Heart left ventricle (tissue), 16 donors: Measurements from ENCODE around the gene IGF2. TPM values are rescaled to one million over a fixed set of nuclear protein-coding genes. Genes with fewer than 3 reads are reported as not detected.

Source experiments
- ATAC-seq, 4 donors: fragments of 200-7000 bp; cut with Tn5 transposase; one replicate each; pipeline ENCODE4 v1.9.1; 2020 to 2022; ENCODE audit warnings: moderate library complexity in 4 of 4, mild to moderate bottlenecking in 3 of 4, moderate number of reproducible peaks in 1 of 4
- DNase-seq, 5 donors: peaks; one replicate each; pipeline ENCODE4 v3.0.0-alpha.2; 2020
- H3K27ac ChIP-seq, 12 donors: fragments of 200-600 bp; sonication (generic) in 4 of 12; one replicate each; pipeline versions ENCODE4 v1.5.0 to v1.8.0; 2016 to 2022; ENCODE audit warnings: mild to moderate bottlenecking in 2 of 12
- H3K27me3 ChIP-seq, 9 donors: fragments of 200-600 bp; sonication (generic) in 2 of 9; one replicate each; pipeline versions ENCODE4 v1.5.1 to v1.8.0; 2016 to 2022; ENCODE audit warnings: mild to moderate bottlenecking in 3 of 9
- H3K36me3 ChIP-seq, 9 donors: fragments of 200-600 bp; sonication (generic) in 2 of 9; one replicate each; pipeline versions ENCODE4 v1.5.0 to v1.8.0; 2018 to 2022; ENCODE audit warnings: mild to moderate bottlenecking in 2 of 9
- H3K4me1 ChIP-seq, 12 donors: fragments of 200-600 bp; sonication (generic) in 4 of 12; one replicate each; pipeline versions ENCODE4 v1.5.0 to v1.8.0; 2016 to 2022; ENCODE audit warnings: mild to moderate bottlenecking in 3 of 12
- H3K4me3 ChIP-seq, 12 donors: fragments of 200-600 bp; sonication (generic) in 4 of 12; one replicate each; pipeline versions ENCODE4 v1.5.0 to v1.8.0; 2017 to 2022; ENCODE audit warnings: mild to moderate bottlenecking in 9 of 12, moderate library complexity in 4 of 12
- H3K9me3 ChIP-seq, 12 donors: fragments of 200-600 bp; sonication (generic) in 4 of 12; one replicate each; pipeline versions ENCODE4 v1.5.0 to v1.8.0; 2016 to 2022; ENCODE audit warnings: mild to moderate bottlenecking in 1 of 12
- CTCF ChIP-seq, 12 donors: fragments of 200-600 bp; sonication (generic) in 4 of 12; IDR thresholded peaks; one replicate each; pipeline versions ENCODE4 v1.5.0 to v1.8.0; 2018 to 2022; ENCODE audit warnings: antibody characterized with exemption in 12 of 12, mild to moderate bottlenecking in 5 of 12
- POLR2A ChIP-seq, 2 donors: fragments of 450-650 bp; IDR thresholded peaks; one replicate each; pipeline ENCODE4 v1.6.1; 2017; ENCODE audit warnings: antibody characterized with exemption in 2 of 2, mild to moderate bottlenecking in 2 of 2, moderate library complexity in 2 of 2
- WGBS, 4 donors: extraction: QIAGEN DNeasy Blood & Tissue Kit in 2 of 4; methylation state at CpG; one replicate each; pipeline versions ENCODE4 v1.1.5 to v1.1.7; 2013 to 2018; 5-methylcytosine and 5-hydroxymethylcytosine counted together
- intact Hi-C, 10 donors: fragments of 100-400 bp; cut with DNase I; formaldehyde crosslinking; loops; one replicate each; pipeline versions ENCODE4 v1.11.1 to v1.14.2; 2022
- polyA plus RNA-seq, 2 donors: library from polyadenylated mRNA; stranded (reverse); fragments of 200-250 nt; gene quantifications; one replicate each; pipeline ENCODE4 v1.2.3, GENCODE V29; 2013
- total RNA-seq, 9 donors: library from RNA; depleted of rRNA in 2 of 9; stranded (reverse); fragments of >200 nt in 2 of 9; fragmentation: NEBNext Ultra II Directional in 3 of 9; extraction: Animal tissue kit (Norgen Biotek cat#: 25700) in 3 of 9; gene quantifications; one replicate each; pipeline versions ENCODE4 v1.1.0 to v1.2.4, GENCODE V29; 2016 to 2023
- donor health status: ischemic (EF 13 %, LVEDD 7.1; RV severe dilation, severe dysfunction).
- donor health status: healthy with polysubstance abuse.
- donor health status: DM: no; HTN: yes; CAD: no.
- donor health status: DM: no; HTN: no; CAD: no.
- donor health status: ischemic (EF 25% LVEDD 6.9; RV normal size, moderate dysfunction).
- donor health status: ischemic (EF 25% LVEDD 5.7; RV mildly dilated, moderate dysfunction).
- donor health status: healthy.
- donor health status: DM: yes; HTN: yes; CAD: no.
- donor health status: ischemic (EF 35%, LVEDD 5.7; RV mildly dilated, moderate dysfunction).
- donor health status: nonischemic (EF 11% LVEDD 7.7; RV severe dilation, severe dysfunction).
- donor health status: DM: yes; HTN: yes; CAD: no.
- donor health status: PGD.
- donor health status: ischemic (EF 29% LVEDD 5.4; RV normal size, mild dysfunction).
- donor health status: nonischemic (EF 23%, LVEDD 6.1; RV moderate dilation, normal function).

The IGF2 gene
- total and polyA plus RNA-seq, 11 donors, result 48.9 to 175 (median 99.3) TPM

- Histone ChIP-seq H3K36me3 (peaks cover 0 to 8% (median 0%) of the 10 kb centered on the region in 9 donors), H3K27ac (peak overlapping the region in 11 of 12 donors; percentile 32 to 80 (median 72)), H3K4me3 (peak overlapping the region; percentile 35 to 68 (median 54)), H3K4me1 (peaks cover 0 to 43% (median 5%) of the 10 kb centered on the region in 12 donors), H3K27me3 (peaks cover 23 to 74% (median 58%) of the 10 kb centered on the region in 9 donors), H3K9me3 (no peaks in the 10 kb centered on the region)
- WGBS, 4 donors, result 1 to 2% (median 2%) methylated on average over 39 to 50 of the region's 50 CpGs
- TF ChIP-seq POLR2A (IDR thresholded peaks at IDR 0.05) (peak in 1 of 2 donors; percentile 65), CTCF (IDR thresholded peaks at IDR 0.05) (no peak)
- intact Hi-C loops, result loop anchor here in 8 of 10 donors (1.0 to 5.0 kb wide), 3 partner anchors 35 to 40 kb away; no protein-coding TSS in a partner anchor
- DNase-seq (peak; percentile 70 to 84 (median 81)), ATAC-seq (peak; percentile 70 to 89 (median 76))
Observed at GRCh38 chr11:2137202-2138067, 1.8 kb downstream of the IGF2 start.

- WGBS, 4 donors, result 27 to 48% (median 32%) methylated on average over 8 of the region's 8 CpGs
Observed at GRCh38 chr11:2136952-2137201, 2.3 kb downstream of the IGF2 start.

GRCh38 chr11:2136209-2136951 is 2.8 kb downstream of the IGF2 start:
- TF ChIP-seq POLR2A (IDR thresholded peaks at IDR 0.05) (no peak), CTCF (IDR thresholded peaks at IDR 0.05) (no peak)
- Histone ChIP-seq H3K9me3 (no peaks in the 10 kb centered on the region), H3K4me3 (peak overlapping the region in 11 of 12 donors; percentile 35 to 68 (median 55)), H3K27ac (peak overlapping the region in 3 of 12 donors; percentile 5 to 57 (median 18)), H3K4me1 (peaks cover 0 to 43% (median 5%) of the 10 kb centered on the region in 12 donors), H3K36me3 (peaks cover 0 to 8% (median 0%) of the 10 kb centered on the region in 9 donors), H3K27me3 (peaks cover 18 to 64% (median 52%) of the 10 kb centered on the region in 9 donors)
- DNase-seq, result peak in 2 of 5 donors; percentile 15 to 53
- no peak for ATAC-seq
- intact Hi-C loops, result loop anchor here in 7 of 10 donors (5.0 kb wide), 2 partner anchors 34 to 39 kb away; no protein-coding TSS in a partner anchor
- WGBS, 4 donors, result 55 to 62% (median 57%) methylated on average over 21 to 24 of the region's 24 CpGs

More at GRCh38 chr11:2136952-2137201, 2.3 kb downstream of the IGF2 start:
- peak in 1 of 4 donors; percentile 3 for ATAC-seq
- no peak for TF ChIP-seq CTCF (IDR thresholded peaks at IDR 0.05)
- TF ChIP-seq POLR2A (IDR thresholded peaks at IDR 0.05), result no peak
- Histone ChIP-seq H3K9me3 (no peaks in the 10 kb centered on the region), H3K27me3 (peaks cover 19 to 69% (median 57%) of the 10 kb centered on the region in 9 donors), H3K4me1 (peaks cover 0 to 43% (median 5%) of the 10 kb centered on the region in 12 donors), H3K36me3 (peaks cover 0 to 8% (median 0%) of the 10 kb centered on the region in 9 donors), H3K4me3 (peak overlapping the region in 11 of 12 donors; percentile 35 to 68 (median 55)), H3K27ac (peak overlapping the region in 3 of 12 donors; percentile 5 to 57 (median 18))
- no peak for DNase-seq
- intact Hi-C loops, result loop anchor here in 8 of 10 donors (1.0 to 5.0 kb wide), 3 partner anchors 35 to 40 kb away; no protein-coding TSS in a partner anchor
